Left ventricle myocardium inferior (tissue), 1 donor: ENCODE results near the gene STARD13. TPM values are rescaled to one million over a fixed set of nuclear protein-coding genes. Genes with fewer than 3 reads are reported as not detected.
"Not testable (repeated sequence)": the region's sequence is repeated elsewhere in the genome, so short reads cannot be mapped to it uniquely, and the experiment has no call there.

Source experiments
- DNase-seq: peaks from one replicate; pipeline ENCODE4 v3.0.0-alpha.2; 2020
- H3K27ac ChIP-seq: fragments of 200-600 bp; replicated peaks from 2 replicates; pipeline ENCODE4 v1.8.0; 2021
- H3K27me3 ChIP-seq: fragments of 200-600 bp; 2 replicates; pipeline ENCODE4 v1.8.0; 2021; ENCODE audit warnings: low read depth
- H3K36me3 ChIP-seq: fragments of 200-600 bp; 2 replicates; pipeline ENCODE4 v1.8.0; 2021
- H3K4me1 ChIP-seq: fragments of 200-600 bp; 2 replicates; pipeline ENCODE4 v1.8.0; 2021
- H3K4me3 ChIP-seq: fragments of 200-600 bp; 2 replicates; pipeline ENCODE4 v1.8.0; 2021; ENCODE audit warnings: mild to moderate bottlenecking, moderate library complexity
- H3K9me3 ChIP-seq: fragments of 200-600 bp; replicated peaks from 2 replicates; pipeline ENCODE4 v1.8.0; 2021
- intact Hi-C: fragments of 100-400 bp; cut with micrococcal nuclease; formaldehyde crosslinking; loops from one replicate; pipeline ENCODE4 v1.11.0; 2022
- total RNA-seq: library from RNA; stranded (reverse); fragmentation: NEBNext Ultra II Directional; extraction: Animal tissue kit (Norgen Biotek cat#: 25700); gene quantifications from one replicate; pipeline ENCODE4 v1.2.1, GENCODE V29; 2021
- TF ChIP-seq, protein P1 (sequence below): fragments of 200-600 bp; IDR thresholded peaks from 2 replicates; pipeline ENCODE4 v1.8.0; 2021; ENCODE audit warnings: antibody characterized with exemption, mild to moderate bottlenecking, borderline replicate concordance
- donor health status: DM: no; HTN: yes; CAD: no; lungs with severe emphysema.

STARD13 gene
- total RNA-seq, 1 donor from 2014 or later: 29.9 TPM

DNA sequence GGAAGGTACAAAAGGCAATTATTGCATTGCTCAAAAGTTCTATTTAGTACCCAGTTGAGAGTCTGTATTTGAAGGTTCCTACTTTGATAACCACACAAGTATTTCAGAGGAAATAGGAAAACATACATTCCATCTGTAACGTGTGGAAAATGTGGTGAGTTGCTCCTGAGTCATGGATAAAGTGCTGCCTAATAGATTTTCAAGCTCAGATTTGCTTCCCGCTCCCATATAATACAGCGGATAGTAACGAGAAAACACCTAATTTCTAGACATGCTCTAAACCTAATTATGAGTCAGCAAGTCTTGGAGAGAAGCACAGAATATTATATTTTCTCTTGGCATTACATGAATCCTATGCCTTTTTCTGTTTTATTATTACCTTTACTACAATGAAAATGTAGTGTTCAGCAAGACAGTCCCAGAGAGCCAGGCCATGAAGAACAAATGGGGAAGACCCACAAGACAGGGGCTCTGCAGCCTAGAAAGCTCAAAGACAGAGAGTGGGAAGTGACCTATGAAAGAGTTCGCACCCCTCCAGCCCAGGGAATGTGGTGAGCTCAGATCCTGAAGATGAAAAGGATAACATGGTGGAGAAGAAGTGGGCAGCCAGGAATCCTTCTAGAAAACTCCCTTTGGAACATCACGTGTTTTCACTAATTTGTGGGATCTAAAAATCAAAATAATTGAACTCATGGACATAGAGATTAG is 116.1 kb downstream of the STARD13 start:
- Histone ChIP-seq H3K36me3 (peaks cover 32% of the 10 kb centered on the region), H3K4me1 (peaks cover 86% of the 10 kb centered on the region), H3K27ac (peak overlapping the region; percentile 61), H3K27me3 (no peaks in the 10 kb centered on the region), H3K9me3 (no peaks in the 10 kb centered on the region), H3K4me3 (no peak overlapping the region)
- TF ChIP-seq, protein P1, sequence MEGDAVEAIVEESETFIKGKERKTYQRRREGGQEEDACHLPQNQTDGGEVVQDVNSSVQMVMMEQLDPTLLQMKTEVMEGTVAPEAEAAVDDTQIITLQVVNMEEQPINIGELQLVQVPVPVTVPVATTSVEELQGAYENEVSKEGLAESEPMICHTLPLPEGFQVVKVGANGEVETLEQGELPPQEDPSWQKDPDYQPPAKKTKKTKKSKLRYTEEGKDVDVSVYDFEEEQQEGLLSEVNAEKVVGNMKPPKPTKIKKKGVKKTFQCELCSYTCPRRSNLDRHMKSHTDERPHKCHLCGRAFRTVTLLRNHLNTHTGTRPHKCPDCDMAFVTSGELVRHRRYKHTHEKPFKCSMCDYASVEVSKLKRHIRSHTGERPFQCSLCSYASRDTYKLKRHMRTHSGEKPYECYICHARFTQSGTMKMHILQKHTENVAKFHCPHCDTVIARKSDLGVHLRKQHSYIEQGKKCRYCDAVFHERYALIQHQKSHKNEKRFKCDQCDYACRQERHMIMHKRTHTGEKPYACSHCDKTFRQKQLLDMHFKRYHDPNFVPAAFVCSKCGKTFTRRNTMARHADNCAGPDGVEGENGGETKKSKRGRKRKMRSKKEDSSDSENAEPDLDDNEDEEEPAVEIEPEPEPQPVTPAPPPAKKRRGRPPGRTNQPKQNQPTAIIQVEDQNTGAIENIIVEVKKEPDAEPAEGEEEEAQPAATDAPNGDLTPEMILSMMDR: no peak
- intact Hi-C loops: no loop called here
- DNase-seq: no peak

DNA sequence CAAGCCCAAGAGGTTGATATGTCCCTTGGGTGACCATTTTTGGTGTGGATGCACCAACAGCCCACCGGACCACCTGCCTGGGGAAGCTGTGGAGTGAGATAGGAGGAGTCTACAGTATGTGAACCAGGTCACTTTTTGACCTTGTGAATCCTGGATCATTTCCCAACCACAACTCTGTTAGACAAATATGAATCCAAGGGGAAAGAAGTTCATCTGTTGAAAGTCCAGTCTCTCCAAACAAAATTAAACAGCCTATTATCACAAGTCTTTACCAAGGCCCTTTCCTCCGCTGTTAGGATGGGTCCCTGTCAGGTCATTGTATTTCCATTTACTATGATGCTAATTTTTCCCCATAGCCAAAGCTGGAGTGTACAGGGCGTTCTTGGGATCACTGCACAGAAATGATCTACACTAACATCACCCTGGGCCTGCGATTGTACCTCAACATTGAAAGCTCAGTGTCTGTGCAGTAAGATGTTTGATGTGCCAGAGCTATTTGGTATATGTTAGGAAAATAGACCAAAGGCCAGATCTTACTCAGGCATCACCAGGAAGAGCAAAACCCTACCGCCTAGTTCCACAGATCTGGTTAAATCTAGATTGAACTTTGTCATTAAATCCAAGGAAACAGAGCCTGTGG is 117.1 kb downstream of the STARD13 start:
- Histone ChIP-seq H3K9me3 (no peaks in the 10 kb centered on the region), H3K4me1 (peaks cover 88% of the 10 kb centered on the region)
- intact Hi-C loops: no loop called here

DNA sequence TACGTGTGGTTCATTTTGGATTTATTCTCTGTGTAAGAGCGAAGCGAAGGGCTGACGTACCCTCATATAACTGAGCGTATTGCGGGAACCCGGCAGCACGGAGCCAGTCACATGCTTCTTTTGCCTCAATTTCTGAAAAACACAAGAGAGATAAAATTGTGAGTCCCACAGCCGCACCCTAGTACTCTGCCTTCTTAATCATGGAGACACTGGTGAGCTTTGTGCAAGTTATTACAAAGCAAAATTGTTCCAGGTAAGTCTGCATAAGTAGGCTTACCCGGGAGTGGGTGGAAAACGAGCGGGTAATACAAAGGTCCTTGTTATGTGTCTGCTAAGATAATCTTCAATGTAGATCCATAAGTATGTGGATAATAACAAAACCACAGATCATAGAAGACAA is 118.1 kb downstream of the STARD13 start:
- Histone ChIP-seq H3K9me3 (peaks cover 8% of the 10 kb centered on the region), H3K36me3 (peaks cover 48% of the 10 kb centered on the region), H3K27ac (peak overlapping the region; percentile 61), H3K4me1 (peaks cover 80% of the 10 kb centered on the region), H3K4me3 (no peak overlapping the region), H3K27me3 (no peaks in the 10 kb centered on the region)
- intact Hi-C loops: no loop called here
- TF ChIP-seq, protein P1: no peak
- no peak for DNase-seq

More for the DNA sequence above, 117.1 kb downstream of the STARD13 start:
- TF ChIP-seq, protein P1: no peak
- DNase-seq: no peak
- Histone ChIP-seq H3K27me3 (no peaks in the 10 kb centered on the region), H3K27ac (peak overlapping the region; percentile 61), H3K4me3 (no peak overlapping the region), H3K36me3 (peaks cover 39% of the 10 kb centered on the region)

DNA sequence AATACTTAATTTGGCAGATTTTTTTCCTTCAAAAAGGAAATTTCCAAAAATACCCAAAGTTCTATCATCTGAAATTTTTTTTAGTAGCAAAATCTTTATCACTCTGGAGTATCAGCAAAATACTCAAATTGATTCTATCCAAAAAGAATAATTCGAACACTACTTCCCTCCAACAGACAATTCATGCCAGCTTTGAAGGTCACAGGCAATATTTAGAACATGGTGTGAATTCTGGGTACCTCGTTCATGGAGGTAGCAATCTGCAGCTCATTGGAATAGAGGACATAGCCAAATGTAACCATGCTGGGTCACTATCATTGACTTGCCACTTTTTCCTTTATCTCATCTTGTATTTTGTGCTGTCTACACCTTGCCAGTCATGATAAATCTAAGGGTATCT is 119.8 kb downstream of the STARD13 start:
- Histone ChIP-seq H3K9me3 (peaks cover 11% of the 10 kb centered on the region), H3K4me3 (no peak overlapping the region), H3K4me1 (peaks cover 63% of the 10 kb centered on the region), H3K27me3 (no peaks in the 10 kb centered on the region), H3K27ac (no peak overlapping the region), H3K36me3 (peaks cover 60% of the 10 kb centered on the region)
- intact Hi-C loops: no loop called here
- no peak for DNase-seq
- TF ChIP-seq, protein P1: no peak

DNA sequence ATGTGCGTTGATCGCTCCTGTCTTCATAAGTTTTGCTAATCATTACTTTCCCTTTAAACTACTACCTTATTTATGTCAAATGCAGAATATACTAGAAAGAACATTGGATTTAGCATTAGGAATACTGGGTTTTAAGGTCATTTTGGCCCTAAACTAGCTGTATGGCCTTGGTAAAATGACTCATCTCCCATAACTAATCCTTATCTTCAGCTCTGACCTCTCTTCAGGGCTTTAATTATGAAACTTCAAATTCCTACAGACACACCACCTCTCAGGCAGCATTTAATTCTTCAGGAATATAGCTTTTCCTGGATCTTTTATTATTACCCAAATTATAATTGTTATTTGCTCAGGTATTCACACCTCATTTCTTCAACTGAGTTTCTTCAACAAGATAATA is 121.2 kb downstream of the STARD13 start:
- TF ChIP-seq, protein P1: no peak
- peaks cover 63% of the 10 kb centered on the region for H3K36me3 ChIP-seq
- DNase-seq: no peak
- H3K27me3 ChIP-seq: no peaks in the 10 kb centered on the region
- H3K27ac ChIP-seq: no peak overlapping the region
- intact Hi-C loops: no loop called here
- H3K9me3 ChIP-seq: peaks cover 11% of the 10 kb centered on the region
- no peak overlapping the region for H3K4me3 ChIP-seq
- H3K4me1 ChIP-seq: peaks cover 66% of the 10 kb centered on the region

DNA sequence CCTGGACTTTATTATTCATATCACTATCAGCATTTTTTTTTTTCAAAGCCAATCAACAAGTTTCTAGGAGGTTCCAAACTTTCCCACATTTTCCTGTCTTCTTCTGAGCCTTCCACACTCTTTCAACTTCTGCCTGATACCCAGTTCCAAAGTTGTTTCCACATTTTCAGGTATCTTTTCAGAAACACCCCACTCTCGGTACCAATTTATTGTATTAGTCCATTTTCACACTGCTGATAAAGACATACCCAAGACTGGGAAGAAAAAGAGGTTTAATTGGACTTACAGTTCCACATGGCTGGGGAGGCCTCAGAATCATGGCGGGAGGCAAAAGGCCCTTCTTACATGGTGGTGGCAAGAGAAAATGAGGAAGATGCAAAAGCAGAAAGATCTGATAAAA is 122.8 kb downstream of the STARD13 start:
- H3K9me3 ChIP-seq: peaks cover 11% of the 10 kb centered on the region
- peaks cover 78% of the 10 kb centered on the region for H3K36me3 ChIP-seq
- peaks cover 59% of the 10 kb centered on the region for H3K4me1 ChIP-seq
- intact Hi-C loops, H3K4me3 ChIP-seq, H3K27me3 ChIP-seq, H3K27ac ChIP-seq, DNase-seq: not testable (repeated sequence)
